GM12872 (cell line): ENCODE results near the gene C5orf22.

Experiments
- TF ChIP-seq, protein P1 (sequence below): IDR thresholded peaks from 3 replicates; pipeline ENCODE4 v1.5.1; 2011; ENCODE audit warnings: low read depth, mild to moderate bottlenecking, low read length, moderate library complexity; ENCODE audit not compliant: insufficient read depth

The C5orf22 gene

GRCh38 chr5:31530541-31531265 is 1.4 kb upstream of the C5orf22 start:
- TF ChIP-seq, protein P1, sequence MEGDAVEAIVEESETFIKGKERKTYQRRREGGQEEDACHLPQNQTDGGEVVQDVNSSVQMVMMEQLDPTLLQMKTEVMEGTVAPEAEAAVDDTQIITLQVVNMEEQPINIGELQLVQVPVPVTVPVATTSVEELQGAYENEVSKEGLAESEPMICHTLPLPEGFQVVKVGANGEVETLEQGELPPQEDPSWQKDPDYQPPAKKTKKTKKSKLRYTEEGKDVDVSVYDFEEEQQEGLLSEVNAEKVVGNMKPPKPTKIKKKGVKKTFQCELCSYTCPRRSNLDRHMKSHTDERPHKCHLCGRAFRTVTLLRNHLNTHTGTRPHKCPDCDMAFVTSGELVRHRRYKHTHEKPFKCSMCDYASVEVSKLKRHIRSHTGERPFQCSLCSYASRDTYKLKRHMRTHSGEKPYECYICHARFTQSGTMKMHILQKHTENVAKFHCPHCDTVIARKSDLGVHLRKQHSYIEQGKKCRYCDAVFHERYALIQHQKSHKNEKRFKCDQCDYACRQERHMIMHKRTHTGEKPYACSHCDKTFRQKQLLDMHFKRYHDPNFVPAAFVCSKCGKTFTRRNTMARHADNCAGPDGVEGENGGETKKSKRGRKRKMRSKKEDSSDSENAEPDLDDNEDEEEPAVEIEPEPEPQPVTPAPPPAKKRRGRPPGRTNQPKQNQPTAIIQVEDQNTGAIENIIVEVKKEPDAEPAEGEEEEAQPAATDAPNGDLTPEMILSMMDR, result no peak

GRCh38 chr5:31531543-31531887 is 586 bp upstream of the C5orf22 start:
- TF ChIP-seq, protein P1, result no peak

DNA sequence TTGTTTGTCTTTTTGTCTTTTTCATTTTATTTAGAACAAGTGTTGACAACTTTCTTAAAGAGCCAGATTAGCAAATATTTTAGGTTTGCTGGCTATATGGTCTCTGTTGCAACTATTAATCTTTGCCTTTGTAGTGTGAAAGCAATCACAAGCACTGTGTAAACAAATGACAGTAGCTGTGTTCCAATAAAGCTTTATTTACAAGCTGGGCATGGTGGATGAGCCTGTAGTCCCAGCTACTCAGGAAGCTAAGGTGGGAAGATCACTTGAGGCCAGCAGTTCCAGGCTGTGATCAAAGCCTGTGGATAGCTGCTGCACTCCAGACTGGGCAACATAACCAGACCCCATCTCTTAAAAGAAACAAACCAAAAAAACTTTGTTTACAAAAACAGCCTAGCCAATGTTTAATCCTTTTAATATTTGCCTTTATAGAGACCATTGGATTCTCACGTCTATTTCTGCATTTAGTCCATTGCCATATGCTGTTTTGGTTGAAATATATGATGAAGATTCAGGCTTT is 2.5 kb downstream of the C5orf22 start:
- TF ChIP-seq, protein P1, result no peak

- TF ChIP-seq, protein P1, result no peak
These were observed 4.8 kb downstream of the C5orf22 start for GRCh38 chr5:31536873-31537272.

- TF ChIP-seq, protein P1, result no peak
These were observed 5.2 kb downstream of the C5orf22 start for GRCh38 chr5:31537349-31537748.

DNA sequence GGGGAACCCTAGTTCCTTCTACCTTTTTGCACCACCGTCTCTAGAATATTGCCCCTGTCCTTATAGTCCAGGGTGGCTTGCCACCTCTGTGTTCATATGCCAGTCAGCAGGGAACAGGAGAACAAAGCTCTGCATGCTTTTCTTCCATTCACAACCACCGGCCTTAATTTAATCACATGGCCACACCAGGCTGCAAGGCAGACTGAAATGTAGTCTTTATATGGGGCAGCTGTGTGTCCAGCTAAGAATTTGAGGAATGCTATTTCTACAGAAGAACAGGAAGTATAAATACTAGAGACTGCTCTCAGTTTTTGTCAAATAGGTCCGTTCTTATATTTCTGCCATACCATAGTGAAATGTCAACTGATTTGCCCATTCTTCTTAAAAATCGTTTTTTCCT is 5.8 kb downstream of the C5orf22 start:
- TF ChIP-seq, protein P1, result no peak

- TF ChIP-seq, protein P1, result no peak
These were observed 19.8 kb downstream of the C5orf22 start for GRCh38 chr5:31551878-31552277.
